ENCODE measurements around the gene RBM7.
A peak's percentile ranks its signal among the peaks of the same experiment; 100 is the strongest.

The RBM7 gene

DNA sequence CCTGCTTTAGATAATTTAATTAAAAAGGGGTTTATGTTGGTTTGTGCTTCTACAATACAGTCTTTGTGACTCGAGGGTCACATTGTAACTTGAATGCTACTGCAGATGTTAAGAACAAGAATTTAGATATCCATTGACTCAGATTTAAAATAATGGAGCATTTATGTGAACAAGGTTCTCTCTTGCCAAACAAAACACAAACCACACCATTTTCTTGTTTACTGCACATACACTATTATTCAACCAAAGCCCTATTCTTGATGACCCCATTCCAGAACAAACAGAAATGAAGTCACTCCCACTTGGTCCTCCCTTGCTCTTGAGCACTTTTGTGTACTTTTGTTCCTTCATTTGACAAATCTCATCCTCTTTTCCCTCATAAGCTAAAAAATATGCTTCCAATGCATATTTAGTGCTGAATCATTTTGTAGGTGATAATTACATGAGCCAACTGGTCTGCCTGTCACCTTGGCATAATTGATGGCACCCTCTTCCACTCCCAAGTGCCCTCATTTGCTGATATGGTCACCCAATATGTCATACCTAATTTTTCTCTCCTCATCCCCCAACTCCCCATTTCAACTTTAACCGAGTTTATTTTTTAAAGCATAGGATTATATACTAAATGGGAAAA is 3.0 kb upstream of the RBM7 start:
- H3K4me1 ChIP-seq (ENCODE audit: control insufficient read depth, insufficient read depth, low read length): peaks cover 24% of the 10 kb centered on the region
- H3K27ac ChIP-seq (ENCODE audit: low read depth, low read length): no peak overlapping the region
- H3K9ac ChIP-seq (ENCODE audit: low read depth, low read length): no peak overlapping the region
- no peaks in the 10 kb centered on the region for H3K36me3 ChIP-seq (ENCODE audit: control insufficient read depth, insufficient read depth, low read length)
- no peaks in the 10 kb centered on the region for H3K9me3 ChIP-seq (ENCODE audit: control insufficient read depth, insufficient read depth, low read length)
- H3K4me3 ChIP-seq (ENCODE audit: low read depth, low read length): no peak overlapping the region
- no peaks in the 10 kb centered on the region for H3K27me3 ChIP-seq (ENCODE audit: control insufficient read depth, insufficient read depth, low read length)

DNA sequence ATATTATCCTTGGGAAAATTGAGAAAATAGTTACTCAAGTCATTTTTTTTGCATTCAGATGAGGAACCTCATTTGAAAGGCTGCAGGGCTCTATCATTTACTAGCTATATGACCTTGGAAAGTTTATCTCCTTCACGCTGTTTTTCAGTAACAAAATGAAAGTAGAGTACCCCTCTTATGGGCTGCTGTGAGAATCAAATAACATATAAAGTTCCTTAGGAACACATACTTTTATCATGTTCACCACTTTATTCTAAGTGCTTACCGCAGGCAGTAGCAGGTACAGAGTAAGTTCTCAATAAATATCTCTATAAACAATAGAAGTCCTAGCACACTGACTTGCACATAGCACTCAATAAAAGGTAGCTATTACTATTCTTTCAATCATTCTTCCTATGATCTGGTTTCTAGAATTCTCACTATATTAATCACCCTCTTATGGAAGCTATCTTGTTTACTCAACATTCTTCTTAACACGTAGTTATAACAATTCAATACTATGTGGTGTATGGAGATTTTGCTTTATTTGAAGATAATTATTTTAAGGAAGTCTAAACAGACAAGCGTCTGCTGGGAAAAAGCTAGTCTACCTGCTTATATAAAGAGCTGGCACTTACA is 2.1 kb upstream of the RBM7 start:
- H3K4me3 ChIP-seq (ENCODE audit: low read depth, low read length): peak overlapping the region; percentile 88; the same call in 1 of the 2 replicates
- peaks cover 24% of the 10 kb centered on the region for H3K4me1 ChIP-seq (ENCODE audit: control insufficient read depth, insufficient read depth, low read length)
- no peak overlapping the region for H3K27ac ChIP-seq (ENCODE audit: low read depth, low read length)

GRCh38 chr11:114399490-114400215 is 813 bp upstream of the RBM7 start:
- no peaks in the 10 kb centered on the region for H3K9me3 ChIP-seq (ENCODE audit: control insufficient read depth, insufficient read depth, low read length)
- peaks cover 22% of the 10 kb centered on the region for H3K36me3 ChIP-seq (ENCODE audit: control insufficient read depth, insufficient read depth, low read length)
- H3K27me3 ChIP-seq (ENCODE audit: control insufficient read depth, insufficient read depth, low read length): no peaks in the 10 kb centered on the region
- peak overlapping the region; percentile 99 for H3K27ac ChIP-seq (ENCODE audit: low read depth, low read length)
- H3K9ac ChIP-seq (ENCODE audit: low read depth, low read length): peak overlapping the region; percentile 98
- H3K4me3 ChIP-seq (ENCODE audit: low read depth, low read length): peak overlapping the region; percentile 88
- peaks cover 24% of the 10 kb centered on the region for H3K4me1 ChIP-seq (ENCODE audit: control insufficient read depth, insufficient read depth, low read length)

More for the DNA sequence above, 2.1 kb upstream of the RBM7 start:
- Histone ChIP-seq H3K27me3 (ENCODE audit: control insufficient read depth, insufficient read depth, low read length) (no peaks in the 10 kb centered on the region), H3K9me3 (ENCODE audit: control insufficient read depth, insufficient read depth, low read length) (no peaks in the 10 kb centered on the region), H3K9ac (ENCODE audit: low read depth, low read length) (no peak overlapping the region), H3K36me3 (ENCODE audit: control insufficient read depth, insufficient read depth, low read length) (peaks cover 9% of the 10 kb centered on the region)

- H3K4me3 ChIP-seq (ENCODE audit: low read depth, low read length): peak overlapping the region; percentile 88
- H3K36me3 ChIP-seq (ENCODE audit: control insufficient read depth, insufficient read depth, low read length): peaks cover 34% of the 10 kb centered on the region
- H3K27me3 ChIP-seq (ENCODE audit: control insufficient read depth, insufficient read depth, low read length): no peaks in the 10 kb centered on the region
- peaks cover 23% of the 10 kb centered on the region for H3K4me1 ChIP-seq (ENCODE audit: control insufficient read depth, insufficient read depth, low read length)
- H3K9ac ChIP-seq (ENCODE audit: low read depth, low read length): peak overlapping the region; percentile 98
- peak overlapping the region; percentile 99 for H3K27ac ChIP-seq (ENCODE audit: low read depth, low read length)
- no peaks in the 10 kb centered on the region for H3K9me3 ChIP-seq (ENCODE audit: control insufficient read depth, insufficient read depth, low read length)
These were observed 403 bp downstream of the RBM7 start for GRCh38 chr11:114400915-114401223.

DNA sequence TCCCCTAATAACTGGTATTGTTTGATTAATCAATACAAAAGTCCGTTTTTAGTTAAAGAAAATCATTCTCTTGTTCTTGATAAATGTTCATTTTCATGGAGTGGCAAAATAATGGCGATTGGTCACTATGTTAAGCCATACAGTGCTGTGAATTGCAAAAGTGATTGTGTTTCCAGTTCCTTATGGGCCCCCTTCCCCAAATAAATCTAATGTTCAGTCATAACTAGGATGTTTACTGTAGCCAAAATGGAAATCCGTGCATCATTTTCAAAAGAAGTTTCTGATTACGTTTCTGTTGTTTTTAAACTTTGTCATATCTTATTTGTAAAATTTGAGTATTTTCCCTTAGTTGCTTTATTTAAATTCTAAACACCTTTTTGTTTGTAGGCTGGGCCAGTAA is 845 bp downstream of the RBM7 start:
- H3K36me3 ChIP-seq (ENCODE audit: control insufficient read depth, insufficient read depth, low read length): peaks cover 38% of the 10 kb centered on the region
- H3K4me1 ChIP-seq (ENCODE audit: control insufficient read depth, insufficient read depth, low read length): peaks cover 18% of the 10 kb centered on the region
- H3K4me3 ChIP-seq (ENCODE audit: low read depth, low read length): peak overlapping the region; percentile 88
- no peaks in the 10 kb centered on the region for H3K9me3 ChIP-seq (ENCODE audit: control insufficient read depth, insufficient read depth, low read length)
- H3K27ac ChIP-seq (ENCODE audit: low read depth, low read length): peak overlapping the region; percentile 99
- peak overlapping the region; percentile 98 for H3K9ac ChIP-seq (ENCODE audit: low read depth, low read length)
- no peaks in the 10 kb centered on the region for H3K27me3 ChIP-seq (ENCODE audit: control insufficient read depth, insufficient read depth, low read length)

DNA sequence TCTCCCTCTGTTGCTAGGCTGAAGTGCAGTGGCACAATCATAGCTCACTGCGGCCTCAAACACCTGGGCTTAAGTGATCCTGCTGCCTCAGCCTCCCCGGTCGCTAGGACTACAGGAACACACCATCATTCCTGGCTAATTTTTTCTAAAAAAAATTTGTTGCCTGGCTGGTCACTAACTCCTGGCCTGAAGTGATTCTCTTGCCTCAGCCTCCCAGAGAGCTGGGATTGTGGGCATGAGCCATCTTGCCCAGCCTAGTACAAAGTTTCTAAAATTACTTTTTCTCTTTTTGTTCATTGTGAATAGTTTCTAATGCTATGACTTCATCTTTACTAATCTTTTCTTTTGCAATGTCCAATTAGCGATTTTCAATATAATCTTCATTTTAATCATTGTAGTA is 12.5 kb downstream of the RBM7 start:
- Histone ChIP-seq H3K4me3 (ENCODE audit: low read depth, low read length) (no peak overlapping the region), H3K9me3 (ENCODE audit: control insufficient read depth, insufficient read depth, low read length) (no peaks in the 10 kb centered on the region), H3K9ac (ENCODE audit: low read depth, low read length) (no peak overlapping the region), H3K27me3 (ENCODE audit: control insufficient read depth, insufficient read depth, low read length) (no peaks in the 10 kb centered on the region), H3K27ac (ENCODE audit: low read depth, low read length) (no peak overlapping the region), H3K4me1 (ENCODE audit: control insufficient read depth, insufficient read depth, low read length) (peaks cover 11% of the 10 kb centered on the region), H3K36me3 (ENCODE audit: control insufficient read depth, insufficient read depth, low read length) (peaks cover 36% of the 10 kb centered on the region)

- Histone ChIP-seq H3K27me3 (ENCODE audit: control insufficient read depth, insufficient read depth, low read length) (no peaks in the 10 kb centered on the region), H3K4me1 (ENCODE audit: control insufficient read depth, insufficient read depth, low read length) (peaks cover 11% of the 10 kb centered on the region), H3K9me3 (ENCODE audit: control insufficient read depth, insufficient read depth, low read length) (no peaks in the 10 kb centered on the region), H3K36me3 (ENCODE audit: control insufficient read depth, insufficient read depth, low read length) (peaks cover 26% of the 10 kb centered on the region), H3K27ac (ENCODE audit: low read depth, low read length) (peak overlapping the region; percentile 31), H3K9ac (ENCODE audit: low read depth, low read length) (peak overlapping the region; percentile 19; the same call in 1 of the 2 replicates), H3K4me3 (ENCODE audit: low read depth, low read length) (no peak overlapping the region)
These were observed 13.5 kb downstream of the RBM7 start for GRCh38 chr11:114413958-114414357.

- Histone ChIP-seq H3K9me3 (ENCODE audit: control insufficient read depth, insufficient read depth, low read length) (no peaks in the 10 kb centered on the region), H3K36me3 (ENCODE audit: control insufficient read depth, insufficient read depth, low read length) (peaks cover 9% of the 10 kb centered on the region), H3K4me1 (ENCODE audit: control insufficient read depth, insufficient read depth, low read length) (peaks cover 11% of the 10 kb centered on the region), H3K4me3 (ENCODE audit: low read depth, low read length) (no peak overlapping the region), H3K9ac (ENCODE audit: low read depth, low read length) (no peak overlapping the region), H3K27ac (ENCODE audit: low read depth, low read length) (no peak overlapping the region), H3K27me3 (ENCODE audit: control insufficient read depth, insufficient read depth, low read length) (no peaks in the 10 kb centered on the region)
These were observed 16.0 kb downstream of the RBM7 start for GRCh38 chr11:114416441-114416961.

- Histone ChIP-seq H3K4me3 (ENCODE audit: low read depth, low read length) (no peak overlapping the region), H3K4me1 (ENCODE audit: control insufficient read depth, insufficient read depth, low read length) (no peaks in the 10 kb centered on the region), H3K9me3 (ENCODE audit: control insufficient read depth, insufficient read depth, low read length) (no peaks in the 10 kb centered on the region), H3K36me3 (ENCODE audit: control insufficient read depth, insufficient read depth, low read length) (no peaks in the 10 kb centered on the region), H3K27ac (ENCODE audit: low read depth, low read length) (no peak overlapping the region), H3K9ac (ENCODE audit: low read depth, low read length) (no peak overlapping the region), H3K27me3 (ENCODE audit: control insufficient read depth, insufficient read depth, low read length) (no peaks in the 10 kb centered on the region)
These were observed 25.8 kb downstream of the RBM7 start for GRCh38 chr11:114426280-114426679.

- Histone ChIP-seq H3K4me3 (ENCODE audit: low read depth, low read length) (no peak overlapping the region), H3K4me1 (ENCODE audit: control insufficient read depth, insufficient read depth, low read length) (no peaks in the 10 kb centered on the region), H3K9me3 (ENCODE audit: control insufficient read depth, insufficient read depth, low read length) (no peaks in the 10 kb centered on the region), H3K27me3 (ENCODE audit: control insufficient read depth, insufficient read depth, low read length) (no peaks in the 10 kb centered on the region), H3K36me3 (ENCODE audit: control insufficient read depth, insufficient read depth, low read length) (no peaks in the 10 kb centered on the region), H3K9ac (ENCODE audit: low read depth, low read length) (no peak overlapping the region), H3K27ac (ENCODE audit: low read depth, low read length) (no peak overlapping the region)
These were observed 29.8 kb downstream of the RBM7 start for GRCh38 chr11:114430290-114430689.

- Histone ChIP-seq H3K9me3 (ENCODE audit: control insufficient read depth, insufficient read depth, low read length) (no peaks in the 10 kb centered on the region), H3K4me1 (ENCODE audit: control insufficient read depth, insufficient read depth, low read length) (peaks cover 6% of the 10 kb centered on the region), H3K4me3 (ENCODE audit: low read depth, low read length) (no peak overlapping the region), H3K36me3 (ENCODE audit: control insufficient read depth, insufficient read depth, low read length) (no peaks in the 10 kb centered on the region), H3K27me3 (ENCODE audit: control insufficient read depth, insufficient read depth, low read length) (no peaks in the 10 kb centered on the region), H3K27ac (ENCODE audit: low read depth, low read length) (no peak overlapping the region), H3K9ac (ENCODE audit: low read depth, low read length) (no peak overlapping the region)
These were observed 32.4 kb downstream of the RBM7 start for GRCh38 chr11:114432893-114433292.

Measured in HUES48 (cell line).